PC-9 (cell line): Measurements from ENCODE around the gene RALB. TPM values are rescaled to one million over a fixed set of nuclear protein-coding genes. Genes with fewer than 3 reads are reported as not detected.

Source experiments
- BruUV-seq: library from RNA; stranded (reverse); fragments of 400-500 nt; replicated peaks from 2 replicates; lab custom pipeline; 2021; lab: Mats Ljungman, UMichigan
- CTCF ChIA-PET: fragments of 300-600 bp; sonication (Branson Sonifier 250); formaldehyde crosslinking; loops from one replicate; lab custom pipeline; 2022; ENCODE audit warnings: antibody characterized with exemption; lab: Charles Lee
- POLR2A ChIA-PET: fragments of 300-600 bp; sonication (Branson Sonifier 250); formaldehyde crosslinking; loops from one replicate; lab custom pipeline; 2022; ENCODE audit warnings: antibody characterized with exemption; ENCODE audit not compliant: unreplicated experiment; lab: Charles Lee
- DNase-seq, 2 experiments: peaks; one replicate each; pipeline versions ENCODE4 v3.0.0 to v3.0.0-alpha.2; 2015 to 2022; ENCODE audit warnings: mixed read lengths in 1 of 2
- H2AFZ ChIP-seq: fragments of 200-600 bp; sonication (generic); 2 replicates; pipeline ENCODE4 v1.8.1; 2017; ENCODE audit warnings: antibody characterized with exemption
- H3F3A ChIP-seq: fragments of 200-600 bp; sonication (generic); 2 replicates; pipeline ENCODE4 v1.8.1; 2017; ENCODE audit warnings: antibody characterized with exemption, mild to moderate bottlenecking, low read depth; ENCODE audit not compliant: insufficient read depth
- H3K27ac ChIP-seq: fragments of 200-600 bp; sonication (generic); 2 replicates; pipeline ENCODE4 v1.6.1; 2016; ENCODE audit warnings: mixed run types
- H3K27me3 ChIP-seq: fragments of 200-600 bp; sonication (generic); 2 replicates; pipeline ENCODE4 v1.6.1; 2016; ENCODE audit warnings: low read depth, mixed run types; ENCODE audit not compliant: insufficient read depth
- H3K36me3 ChIP-seq: fragments of 200-600 bp; sonication (generic); 2 replicates; pipeline ENCODE4 v1.6.1; 2016; ENCODE audit warnings: low read depth, mixed run types
- H3K4me1 ChIP-seq: fragments of 200-600 bp; sonication (generic); replicated peaks from 2 replicates; pipeline ENCODE4 v1.6.1; 2016; ENCODE audit warnings: mixed run types; ENCODE audit not compliant: insufficient read depth
- H3K4me2 ChIP-seq: fragments of 200-600 bp; sonication (generic); 2 replicates; pipeline ENCODE4 v1.6.1; 2017; ENCODE audit warnings: mixed run types
- H3K4me3 ChIP-seq: fragments of 200-600 bp; sonication (generic); 2 replicates; pipeline ENCODE4 v1.6.1; 2016; ENCODE audit warnings: mixed run types
- H3K79me2 ChIP-seq: fragments of 200-600 bp; sonication (generic); 2 replicates; pipeline ENCODE4 v1.6.1; 2017; ENCODE audit warnings: low read depth, mixed run types
- H3K9me2 ChIP-seq: fragments of 200-600 bp; sonication (generic); 2 replicates; pipeline ENCODE4 v1.8.1; 2017; ENCODE audit warnings: mild to moderate bottlenecking; ENCODE audit not compliant: insufficient read depth
- H3K9me3 ChIP-seq: fragments of 200-600 bp; sonication (generic); 2 replicates; pipeline ENCODE4 v1.8.1; 2016; ENCODE audit warnings: low read depth; ENCODE audit not compliant: insufficient read depth
- H4K20me1 ChIP-seq: fragments of 200-600 bp; sonication (generic); 2 replicates; pipeline ENCODE4 v1.8.1; 2017; ENCODE audit not compliant: insufficient read depth
- EZH2 ChIP-seq: fragments of 200-600 bp; sonication (generic); IDR thresholded peaks from 2 replicates; pipeline ENCODE4 v1.8.0; 2017; ENCODE audit warnings: antibody characterized with exemption, low read depth
- intact Hi-C: fragments of 100-400 bp; cut with micrococcal nuclease; formaldehyde crosslinking; loops from one replicate; pipeline ENCODE4 v1.10.0; 2022; ENCODE audit not compliant: unreplicated experiment
- total RNA-seq: library from RNA; stranded (reverse); gene quantifications from 2 replicates; pipeline ENCODE4 v1.2.3, GENCODE V29; 2021
- TF ChIP-seq, protein P1 (sequence below): fragments of 200-600 bp; sonication (generic); conservative IDR thresholded peaks from 2 replicates; pipeline ENCODE4 v1.6.1; 2017; ENCODE audit warnings: mixed run types, antibody characterized with exemption, mild to moderate bottlenecking, moderate library complexity

RALB gene
- total RNA-seq, 1 experiment from 2014 or later: 86.6 TPM

DNA sequence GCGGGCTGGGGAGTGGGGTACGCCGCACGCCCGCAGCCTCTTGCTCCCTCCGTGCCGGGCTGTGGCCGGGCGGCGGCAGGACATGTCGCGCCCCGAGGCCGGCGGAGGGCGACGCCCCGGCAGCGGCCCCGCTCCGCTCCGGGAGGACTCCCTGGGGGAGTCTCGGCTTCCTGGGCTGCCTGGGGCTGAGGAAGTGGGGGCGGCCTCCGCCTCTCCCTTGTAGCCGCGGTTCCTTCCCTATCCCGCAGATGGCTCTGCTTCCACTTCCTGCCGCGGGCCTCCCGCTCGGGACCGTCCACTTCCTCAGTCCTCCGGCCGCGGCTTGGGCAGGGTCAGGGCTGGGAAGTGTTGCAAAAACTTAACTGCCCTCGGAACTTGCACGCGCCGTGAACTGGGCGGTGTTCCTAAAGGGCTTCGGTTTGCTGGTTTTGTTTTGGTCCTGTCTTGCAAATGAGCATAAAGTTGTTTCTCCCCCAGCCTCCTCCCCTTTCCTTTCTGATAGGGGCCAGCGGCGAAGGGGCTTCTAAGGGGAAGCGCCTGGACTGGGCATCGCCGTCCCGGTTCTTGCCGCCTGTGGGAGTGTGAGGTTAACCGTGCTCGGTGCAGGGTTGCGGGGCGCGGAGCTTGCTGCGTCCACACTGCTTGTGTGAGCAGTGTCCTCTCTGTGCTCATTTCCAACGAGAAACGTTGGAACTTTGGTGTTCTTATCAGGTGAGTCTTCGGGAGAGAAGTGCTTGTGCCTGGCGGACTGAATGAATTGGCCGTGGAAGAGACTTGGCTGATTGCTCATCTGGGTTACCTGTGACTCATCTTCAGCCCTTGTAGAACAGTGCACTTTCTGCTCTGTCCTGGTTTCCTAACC, 600 bp downstream of the RALB start:
- peaks cover 20% of the 10 kb centered on the region for H3F3A ChIP-seq
- H3K79me2 ChIP-seq: peaks cover 52% of the 10 kb centered on the region
- H4K20me1 ChIP-seq: peaks cover 9% of the 10 kb centered on the region; the same call in 1 of the 2 replicates
- BruUV-seq: no TSS peak
- H3K9me3 ChIP-seq: no peaks in the 10 kb centered on the region
- ChIA-PET POLR2A (interaction anchor here (0.7 to 1.2 kb wide), 5 partner anchors 13 to 493 kb away, joined by 3 to 23 read pairs (median 8); partner anchors contain the start of genes PTPN4 and TMEM185B), CTCF (interaction anchor here (0.9 to 2.1 kb wide), 4 partner anchors 17 to 60 kb away, joined by 3 to 7 read pairs (median 5); partner anchors contain the start of gene TMEM185B)
- peak overlapping the region; percentile 80 for H3K4me3 ChIP-seq
- H3K4me2 ChIP-seq: peak overlapping the region; percentile 82
- no peaks in the 10 kb centered on the region for H3K9me2 ChIP-seq
- DNase-seq: peak; percentile 70 to 81
- intact Hi-C loops: loop anchor here (1.0 to 2.0 kb wide), 4 partner anchors 8 to 60 kb away; no protein-coding TSS in a partner anchor
- H3K27me3 ChIP-seq: no peaks in the 10 kb centered on the region
- peaks cover 37% of the 10 kb centered on the region for H3K4me1 ChIP-seq
- peaks cover 22% of the 10 kb centered on the region for H3K36me3 ChIP-seq
- H3K27ac ChIP-seq: peak overlapping the region; percentile 53
- peak overlapping the region; percentile 79 for H2AFZ ChIP-seq
- no peak for TF ChIP-seq EZH2
- TF ChIP-seq, protein P1, sequence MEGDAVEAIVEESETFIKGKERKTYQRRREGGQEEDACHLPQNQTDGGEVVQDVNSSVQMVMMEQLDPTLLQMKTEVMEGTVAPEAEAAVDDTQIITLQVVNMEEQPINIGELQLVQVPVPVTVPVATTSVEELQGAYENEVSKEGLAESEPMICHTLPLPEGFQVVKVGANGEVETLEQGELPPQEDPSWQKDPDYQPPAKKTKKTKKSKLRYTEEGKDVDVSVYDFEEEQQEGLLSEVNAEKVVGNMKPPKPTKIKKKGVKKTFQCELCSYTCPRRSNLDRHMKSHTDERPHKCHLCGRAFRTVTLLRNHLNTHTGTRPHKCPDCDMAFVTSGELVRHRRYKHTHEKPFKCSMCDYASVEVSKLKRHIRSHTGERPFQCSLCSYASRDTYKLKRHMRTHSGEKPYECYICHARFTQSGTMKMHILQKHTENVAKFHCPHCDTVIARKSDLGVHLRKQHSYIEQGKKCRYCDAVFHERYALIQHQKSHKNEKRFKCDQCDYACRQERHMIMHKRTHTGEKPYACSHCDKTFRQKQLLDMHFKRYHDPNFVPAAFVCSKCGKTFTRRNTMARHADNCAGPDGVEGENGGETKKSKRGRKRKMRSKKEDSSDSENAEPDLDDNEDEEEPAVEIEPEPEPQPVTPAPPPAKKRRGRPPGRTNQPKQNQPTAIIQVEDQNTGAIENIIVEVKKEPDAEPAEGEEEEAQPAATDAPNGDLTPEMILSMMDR: no peak; the same call in 1 of the 2 replicates

DNA sequence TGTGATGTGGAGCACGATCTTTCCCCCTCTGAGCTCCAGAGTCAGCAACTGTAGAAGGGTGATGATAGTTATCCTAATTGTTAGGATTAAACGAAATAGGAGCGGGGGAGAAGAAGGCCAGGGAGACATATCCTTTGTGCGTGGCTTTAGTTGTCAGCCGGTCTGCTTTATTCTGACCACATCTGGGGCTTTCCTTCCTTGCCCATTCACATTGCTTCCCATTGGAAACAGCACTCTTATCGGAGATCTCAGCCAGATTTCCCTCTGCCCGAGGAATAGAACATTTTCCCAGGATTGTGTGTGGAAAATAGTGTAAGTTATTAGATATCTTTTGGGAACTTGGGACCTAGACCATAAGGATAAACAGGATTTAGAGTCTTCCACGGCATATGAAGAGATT, 1.5 kb downstream of the RALB start:
- CTCF ChIA-PET: interaction anchor here (0.5 to 0.9 kb wide), 3 partner anchors 53 to 79 kb away, joined by 3 to 9 read pairs (median 5); no protein-coding TSS in a partner anchor
- H3K4me3 ChIP-seq: peak overlapping the region; percentile 80

DNA sequence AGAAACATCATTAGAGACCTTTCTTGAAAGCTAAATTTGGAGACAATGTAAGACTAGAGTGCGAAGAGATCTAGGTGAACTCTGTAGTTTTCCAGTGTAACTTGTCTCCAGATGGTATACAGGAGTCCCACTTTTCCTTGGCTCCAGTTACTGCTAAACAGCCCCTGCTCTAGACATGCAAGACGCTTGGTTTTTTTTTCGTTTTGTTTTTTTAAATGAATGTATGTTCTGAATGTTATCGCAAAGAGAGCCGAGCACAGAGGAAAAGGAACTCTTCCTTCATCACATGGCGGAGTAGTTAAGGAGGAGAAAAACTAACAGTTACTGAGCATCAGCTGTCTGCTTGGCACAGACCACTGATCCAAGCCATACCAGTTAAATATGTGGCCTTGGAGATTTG, 2.4 kb downstream of the RALB start:
- Histone ChIP-seq H3K4me1 (peaks cover 37% of the 10 kb centered on the region), H3K27ac (no peak overlapping the region), H3K9me3 (peaks cover 1% of the 10 kb centered on the region; the same call in 1 of the 2 replicates), H3K9me2 (no peaks in the 10 kb centered on the region), H2AFZ (no peak overlapping the region), H3K27me3 (no peaks in the 10 kb centered on the region), H3K36me3 (peaks cover 24% of the 10 kb centered on the region), H3F3A (peaks cover 20% of the 10 kb centered on the region), H4K20me1 (peaks cover 9% of the 10 kb centered on the region; the same call in 1 of the 2 replicates), H3K79me2 (peaks cover 63% of the 10 kb centered on the region), H3K4me3 (no peak overlapping the region), H3K4me2 (peak overlapping the region; percentile 82)
- ChIA-PET CTCF (interaction anchor here (0.7 kb wide), 1 partner anchor 423 kb away, joined by 3 read pairs; no protein-coding TSS in a partner anchor), POLR2A (interaction anchor here (0.6 kb wide), 1 partner anchor 11 kb away, joined by 3 read pairs; no protein-coding TSS in a partner anchor)
- no peak for TF ChIP-seq EZH2
- TF ChIP-seq, protein P1: no peak
- intact Hi-C loops: no loop called here
- DNase-seq: no peak
- no TSS peak for BruUV-seq

More for the DNA sequence above, 1.5 kb downstream of the RALB start:
- H3K9me2 ChIP-seq: no peaks in the 10 kb centered on the region
- intact Hi-C loops: no loop called here
- peaks cover 58% of the 10 kb centered on the region for H3K79me2 ChIP-seq
- H3K36me3 ChIP-seq: peaks cover 24% of the 10 kb centered on the region
- no peak for DNase-seq
- no peak overlapping the region for H2AFZ ChIP-seq
- no TSS peak for BruUV-seq
- TF ChIP-seq EZH2: no peak
- TF ChIP-seq, protein P1: no peak
- peak overlapping the region; percentile 82 for H3K4me2 ChIP-seq
- POLR2A ChIA-PET: interaction anchor here (0.6 kb wide), 1 partner anchor 31 kb away, joined by 4 read pairs; the partner anchor contains the start of gene TMEM185B
- H3K27ac ChIP-seq: 0 out of 2 replicates have a peak overlapping the region, but pooled peaks have one; percentile 53
- H3K9me3 ChIP-seq: no peaks in the 10 kb centered on the region; the same call in 1 of the 2 replicates
- peaks cover 20% of the 10 kb centered on the region for H3F3A ChIP-seq
- H3K27me3 ChIP-seq: no peaks in the 10 kb centered on the region
- H3K4me1 ChIP-seq: peaks cover 37% of the 10 kb centered on the region
- H4K20me1 ChIP-seq: peaks cover 9% of the 10 kb centered on the region; the same call in 1 of the 2 replicates
